Measurements from ENCODE around the gene SEMA4F. TPM values are rescaled to one million over a fixed set of nuclear protein-coding genes. Genes with fewer than 3 reads are reported as not detected.

The SEMA4F gene
- total RNA-seq, 2 experiments from 2014 or later = 5.8 to 6.4 TPM

DNA sequence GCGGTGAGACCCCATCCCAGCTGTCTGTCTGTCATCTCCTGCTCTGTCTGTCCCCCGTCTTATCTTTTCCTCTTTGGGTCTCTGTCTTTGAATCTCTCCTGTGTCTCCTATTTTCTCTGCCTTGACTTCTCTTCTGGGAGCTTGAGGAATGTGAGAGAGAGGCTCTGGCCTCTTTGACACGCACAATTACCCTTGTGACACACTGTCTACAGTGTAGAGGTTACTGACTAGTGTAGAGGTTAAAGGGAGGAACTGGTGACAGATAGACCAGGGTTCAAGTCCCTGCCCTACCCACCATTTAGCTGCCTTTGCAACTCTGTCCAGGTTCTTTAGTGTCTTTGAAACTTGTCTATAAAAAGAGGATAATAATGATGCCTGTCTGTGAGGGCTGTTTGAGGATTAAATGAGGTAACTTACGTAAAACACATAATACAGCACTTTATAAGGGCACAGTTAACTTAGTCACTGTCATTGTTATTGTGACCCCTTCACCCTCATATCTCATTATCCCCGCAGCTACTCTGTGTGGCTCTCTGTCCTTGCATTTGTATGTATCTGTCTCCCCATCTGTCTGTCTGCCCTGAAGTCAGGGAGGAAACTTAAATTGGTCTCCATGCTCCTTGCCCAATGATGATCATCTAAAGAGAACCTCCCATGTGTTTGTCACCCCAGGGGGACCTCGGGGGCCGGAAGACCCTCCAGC is 19.9 kb downstream of the SEMA4F start:
- CTCF ChIA-PET = no interaction called here
- Mint-ChIP-seq H3K36me3 (ENCODE audit: low read depth) (no peaks in the 10 kb centered on the region), H3K4me1 (ENCODE audit: low read depth) (no peaks in the 10 kb centered on the region)

GRCh38 chr2:74675090-74675489 is 21.0 kb downstream of the SEMA4F start:
- Mint-ChIP-seq H3K4me3 (no peak overlapping the region), H3K4me1 (ENCODE audit: low read depth) (no peaks in the 10 kb centered on the region), H3K9me3 (ENCODE audit: insufficient read depth) (no peaks in the 10 kb centered on the region), H3K27me3 (ENCODE audit: low read depth) (no peaks in the 10 kb centered on the region), H3K36me3 (ENCODE audit: low read depth) (no peaks in the 10 kb centered on the region), H3K27ac (no peak overlapping the region)
- ChIA-PET CTCF (no interaction called here), POLR2A (no interaction called here)
- no peak for DNase-seq
- ATAC-seq = no peak

More for the DNA sequence above, 19.9 kb downstream of the SEMA4F start:
- POLR2A ChIA-PET = no interaction called here
- Mint-ChIP-seq H3K27me3 (ENCODE audit: low read depth) (no peaks in the 10 kb centered on the region), H3K9me3 (ENCODE audit: insufficient read depth) (no peaks in the 10 kb centered on the region), H3K4me3 (no peak overlapping the region), H3K27ac (no peak overlapping the region)
- no peak for DNase-seq
- ATAC-seq = no peak

DNA sequence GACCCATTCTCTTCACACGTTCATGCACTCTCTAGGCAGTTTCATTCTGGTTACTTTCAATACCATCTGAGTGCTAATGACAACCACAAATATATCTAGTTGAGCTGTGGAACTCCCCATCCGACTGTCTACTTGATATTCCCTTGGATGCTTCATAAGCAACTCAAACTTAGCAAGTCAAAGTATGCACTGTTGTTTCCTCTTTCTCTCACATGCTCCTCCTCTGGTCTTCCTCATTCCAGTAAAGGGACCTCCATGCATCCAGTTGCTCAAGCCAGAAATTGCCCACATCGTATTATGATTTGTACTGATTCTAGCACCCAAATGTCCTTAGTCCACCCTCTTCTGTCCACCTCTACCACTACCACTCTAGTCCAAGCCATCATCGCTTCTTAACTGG is 22.3 kb downstream of the SEMA4F start:
- H3K36me3 Mint-ChIP-seq (ENCODE audit: low read depth) = no peaks in the 10 kb centered on the region
- CTCF ChIA-PET = no interaction called here

GRCh38 chr2:74679615-74680014 is 25.6 kb downstream of the SEMA4F start:
- H3K27ac Mint-ChIP-seq = no peak overlapping the region
- ATAC-seq = no peak
- H3K9me3 Mint-ChIP-seq (ENCODE audit: insufficient read depth) = no peaks in the 10 kb centered on the region
- H3K4me1 Mint-ChIP-seq (ENCODE audit: low read depth) = no peaks in the 10 kb centered on the region
- ChIA-PET POLR2A (interaction anchor here (1.0 kb wide), 1 partner anchor 32 kb away, joined by 3 read pairs; the partner anchor contains the start of gene M1AP), CTCF (no interaction called here)
- no peaks in the 10 kb centered on the region for H3K27me3 Mint-ChIP-seq (ENCODE audit: low read depth)
- no peak for DNase-seq
- H3K36me3 Mint-ChIP-seq (ENCODE audit: low read depth) = no peaks in the 10 kb centered on the region
- H3K4me3 Mint-ChIP-seq = no peak overlapping the region

More for the DNA sequence above, 22.3 kb downstream of the SEMA4F start:
- H3K27ac Mint-ChIP-seq = no peak overlapping the region
- ATAC-seq (no peak), DNase-seq (no peak)
- no peaks in the 10 kb centered on the region for H3K27me3 Mint-ChIP-seq (ENCODE audit: low read depth)
- POLR2A ChIA-PET = no interaction called here
- no peaks in the 10 kb centered on the region for H3K4me1 Mint-ChIP-seq (ENCODE audit: low read depth)
- no peaks in the 10 kb centered on the region for H3K9me3 Mint-ChIP-seq (ENCODE audit: insufficient read depth)
- H3K4me3 Mint-ChIP-seq = no peak overlapping the region

DNA sequence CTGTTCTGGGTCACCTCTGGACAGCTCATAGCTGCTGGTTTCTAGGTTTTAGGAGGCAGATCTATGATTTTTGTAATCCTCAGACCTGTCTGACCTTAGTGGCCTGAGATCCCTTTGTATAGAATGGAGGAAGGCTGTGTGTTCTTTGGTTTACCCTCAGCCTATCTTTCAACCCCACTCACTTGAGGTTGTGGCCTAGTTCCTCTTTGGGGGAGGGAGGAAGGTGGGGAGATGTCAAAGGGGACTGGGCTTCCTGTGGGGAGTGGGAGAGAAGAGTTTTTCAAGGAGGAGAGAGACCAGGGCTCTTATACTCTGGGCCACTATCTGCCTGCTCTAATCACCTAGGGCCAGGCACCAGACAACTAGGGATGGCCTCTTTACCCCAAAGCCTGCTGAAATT is 28.5 kb downstream of the SEMA4F start:
- ChIA-PET POLR2A (no interaction called here), CTCF (no interaction called here)
- Mint-ChIP-seq H3K36me3 (ENCODE audit: low read depth) (no peaks in the 10 kb centered on the region), H3K27me3 (ENCODE audit: low read depth) (no peaks in the 10 kb centered on the region), H3K27ac (no peak overlapping the region), H3K4me1 (ENCODE audit: low read depth) (no peaks in the 10 kb centered on the region), H3K4me3 (no peak overlapping the region), H3K9me3 (ENCODE audit: insufficient read depth) (no peaks in the 10 kb centered on the region)
- no peak for DNase-seq
- ATAC-seq = no peak

GRCh38 chr2:74685408-74685807 is 31.4 kb downstream of the SEMA4F start:
- ATAC-seq (no peak), DNase-seq (no peak)
- CTCF ChIA-PET = no interaction called here
- H3K4me1 Mint-ChIP-seq (ENCODE audit: low read depth) = no peaks in the 10 kb centered on the region
- POLR2A ChIA-PET = no interaction called here
- no peaks in the 10 kb centered on the region for H3K36me3 Mint-ChIP-seq (ENCODE audit: low read depth)
- no peaks in the 10 kb centered on the region for H3K9me3 Mint-ChIP-seq (ENCODE audit: insufficient read depth)
- no peak overlapping the region for H3K4me3 Mint-ChIP-seq
- H3K27me3 Mint-ChIP-seq (ENCODE audit: low read depth) = peaks cover 3% of the 10 kb centered on the region
- no peak overlapping the region for H3K27ac Mint-ChIP-seq

- Mint-ChIP-seq H3K4me3 (no peak overlapping the region), H3K36me3 (ENCODE audit: low read depth) (no peaks in the 10 kb centered on the region)
- ATAC-seq = no peak
These were observed 34.8 kb downstream of the SEMA4F start for GRCh38 chr2:74688881-74689280.

DNA sequence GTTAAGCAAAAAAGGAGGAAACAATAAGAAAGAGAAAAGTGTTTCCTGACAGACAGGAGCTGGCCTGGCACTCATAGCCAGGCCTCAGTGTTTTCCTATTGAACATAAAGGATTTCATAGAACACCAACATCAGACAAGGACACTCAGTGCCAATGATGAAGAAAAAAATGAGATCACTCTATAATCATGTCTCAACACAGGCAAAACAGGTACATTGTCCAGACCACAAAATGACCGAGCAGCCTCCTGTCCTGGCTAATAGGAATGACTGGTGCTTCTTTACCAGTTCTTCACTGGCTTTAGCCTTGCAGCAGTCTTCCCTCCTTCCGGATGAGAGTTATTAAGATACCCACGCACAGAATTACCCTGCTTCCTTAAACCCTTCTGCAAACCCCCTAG is 35.6 kb downstream of the SEMA4F start:
- ATAC-seq = no peak
- peaks cover 8% of the 10 kb centered on the region for H3K27me3 Mint-ChIP-seq (ENCODE audit: low read depth)

More at GRCh38 chr2:74688881-74689280, 34.8 kb downstream of the SEMA4F start:
- no peak overlapping the region for H3K27ac Mint-ChIP-seq
- ChIA-PET POLR2A (no interaction called here), CTCF (interaction anchor here (0.6 to 1.8 kb wide), 6 partner anchors 12 to 939 kb away, joined by 3 to 5 read pairs (median 3); no protein-coding TSS in a partner anchor)
- no peaks in the 10 kb centered on the region for H3K4me1 Mint-ChIP-seq (ENCODE audit: low read depth)
- DNase-seq = no peak
- peaks cover 8% of the 10 kb centered on the region for H3K27me3 Mint-ChIP-seq (ENCODE audit: low read depth)
- H3K9me3 Mint-ChIP-seq (ENCODE audit: insufficient read depth) = no peaks in the 10 kb centered on the region

DNA sequence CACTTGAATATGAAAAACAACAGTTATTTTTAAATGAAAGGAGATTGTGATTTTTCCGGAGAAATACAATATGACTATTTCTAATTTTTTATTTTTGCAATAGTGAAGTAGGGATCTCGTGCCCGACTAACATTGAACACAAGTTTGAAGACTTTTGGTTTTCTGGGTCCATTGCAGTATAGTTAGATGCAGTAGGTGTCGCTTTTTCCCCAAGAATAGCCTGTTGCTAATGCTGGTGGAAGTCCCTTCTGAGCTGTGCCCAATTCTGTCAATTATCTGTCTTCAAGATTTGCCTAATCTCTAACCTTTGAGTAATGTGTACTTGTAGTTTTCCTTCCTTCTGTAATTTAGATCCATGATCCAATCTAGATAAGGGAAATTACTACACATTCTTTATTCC is 36.5 kb downstream of the SEMA4F start:
- POLR2A ChIA-PET = no interaction called here
- DNase-seq = peak; percentile 50

More for the DNA sequence above, 35.6 kb downstream of the SEMA4F start:
- no peaks in the 10 kb centered on the region for H3K9me3 Mint-ChIP-seq (ENCODE audit: insufficient read depth)
- POLR2A ChIA-PET = no interaction called here
- H3K36me3 Mint-ChIP-seq (ENCODE audit: low read depth) = no peaks in the 10 kb centered on the region
- H3K4me1 Mint-ChIP-seq (ENCODE audit: low read depth) = no peaks in the 10 kb centered on the region
- CTCF ChIA-PET = interaction anchor here (1.1 kb wide), 1 partner anchor 11 kb away, joined by 3 read pairs; no protein-coding TSS in a partner anchor
- H3K4me3 Mint-ChIP-seq = no peak overlapping the region
- no peak for DNase-seq
- H3K27ac Mint-ChIP-seq = no peak overlapping the region

DNA sequence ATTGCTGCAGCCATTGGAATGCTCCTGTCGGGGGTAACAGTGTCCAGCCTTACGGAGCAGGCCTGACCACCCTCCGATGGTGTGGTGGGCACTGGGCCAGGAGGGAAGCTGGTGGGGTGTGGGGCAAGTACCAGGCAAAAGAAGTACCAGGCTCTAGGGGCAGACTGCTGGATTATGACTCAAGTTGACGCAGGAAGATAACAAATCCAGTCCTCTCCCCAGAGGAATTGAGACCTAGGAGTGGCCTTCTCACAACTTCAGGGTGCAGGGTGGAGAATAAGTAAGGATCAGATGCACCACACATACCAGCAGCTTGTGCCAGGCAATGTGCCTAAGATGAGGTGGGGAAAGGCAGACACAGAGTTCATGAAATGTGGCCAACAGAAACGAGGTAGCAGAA is 37.9 kb downstream of the SEMA4F start:
- no peak overlapping the region for H3K4me3 Mint-ChIP-seq
- H3K4me1 Mint-ChIP-seq (ENCODE audit: low read depth) = no peaks in the 10 kb centered on the region
- ChIA-PET POLR2A (no interaction called here), CTCF (interaction anchor here (1.1 to 2.6 kb wide), 5 partner anchors 75 to 195 kb away, joined by 3 to 13 read pairs (median 6); no protein-coding TSS in a partner anchor)
- H3K27ac Mint-ChIP-seq = no peak overlapping the region
- DNase-seq = no peak
- no peak for ATAC-seq
- H3K9me3 Mint-ChIP-seq (ENCODE audit: insufficient read depth) = no peaks in the 10 kb centered on the region
- peaks cover 11% of the 10 kb centered on the region for H3K27me3 Mint-ChIP-seq (ENCODE audit: low read depth)
- no peaks in the 10 kb centered on the region for H3K36me3 Mint-ChIP-seq (ENCODE audit: low read depth)

More for the DNA sequence above, 36.5 kb downstream of the SEMA4F start:
- Mint-ChIP-seq H3K27ac (no peak overlapping the region), H3K27me3 (ENCODE audit: low read depth) (peaks cover 11% of the 10 kb centered on the region), H3K36me3 (ENCODE audit: low read depth) (no peaks in the 10 kb centered on the region), H3K4me1 (ENCODE audit: low read depth) (no peaks in the 10 kb centered on the region), H3K4me3 (no peak overlapping the region), H3K9me3 (ENCODE audit: insufficient read depth) (no peaks in the 10 kb centered on the region)
- peak; percentile 61 for ATAC-seq
- CTCF ChIA-PET = interaction anchor here (0.6 to 2.6 kb wide), 9 partner anchors 9 to 197 kb away, joined by 3 to 18 read pairs (median 6); no protein-coding TSS in a partner anchor

DNA sequence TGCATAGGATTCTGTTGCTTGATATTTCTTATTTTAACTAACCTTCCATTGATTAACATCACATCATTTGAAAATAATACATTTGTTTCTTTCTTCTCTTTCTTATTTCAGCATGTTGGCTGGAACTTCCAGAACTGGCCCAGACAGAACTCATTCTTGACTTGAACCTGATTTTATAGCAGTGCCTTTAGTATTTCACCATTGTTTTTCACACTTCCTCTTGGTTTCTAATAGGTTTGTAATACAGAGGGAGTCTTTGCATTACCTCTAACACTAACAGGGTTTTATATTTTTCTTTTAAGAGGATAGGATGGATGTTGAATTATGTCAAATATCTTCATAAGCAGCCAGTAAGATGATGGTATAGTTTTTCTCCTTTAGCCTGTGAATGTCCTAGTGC is 39.2 kb downstream of the SEMA4F start:
- Mint-ChIP-seq H3K27ac (no peak overlapping the region), H3K27me3 (ENCODE audit: low read depth) (peaks cover 14% of the 10 kb centered on the region), H3K36me3 (ENCODE audit: low read depth) (no peaks in the 10 kb centered on the region), H3K4me1 (ENCODE audit: low read depth) (no peaks in the 10 kb centered on the region), H3K9me3 (ENCODE audit: insufficient read depth) (no peaks in the 10 kb centered on the region), H3K4me3 (no peak overlapping the region)
- DNase-seq (no peak), ATAC-seq (no peak)
- CTCF ChIA-PET = interaction anchor here (1.1 kb wide), 1 partner anchor 183 kb away, joined by 3 read pairs; no protein-coding TSS in a partner anchor
- POLR2A ChIA-PET = no interaction called here

DNA sequence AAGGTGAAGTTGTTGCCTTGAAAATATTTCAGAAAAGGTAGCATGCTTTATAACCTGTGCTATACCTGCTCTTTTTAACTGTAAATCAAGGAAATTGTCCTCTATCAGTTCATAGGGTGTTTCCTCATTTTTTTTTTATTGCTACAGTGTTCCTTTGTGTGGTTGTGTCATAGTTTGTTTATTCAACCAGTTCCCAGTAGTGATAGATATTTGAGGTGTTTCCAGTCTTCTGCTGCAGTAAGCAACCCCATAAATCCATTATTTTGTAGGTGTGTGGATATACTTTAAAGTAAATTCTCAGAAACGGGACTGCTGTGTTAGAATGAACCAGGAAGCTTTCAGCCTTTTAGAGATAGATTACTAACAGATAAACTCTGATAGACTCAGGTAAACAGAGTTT is 39.6 kb downstream of the SEMA4F start:
- Mint-ChIP-seq H3K9me3 (ENCODE audit: insufficient read depth) (no peaks in the 10 kb centered on the region), H3K4me3 (no peak overlapping the region), H3K4me1 (ENCODE audit: low read depth) (no peaks in the 10 kb centered on the region), H3K27me3 (ENCODE audit: low read depth) (peaks cover 16% of the 10 kb centered on the region), H3K36me3 (ENCODE audit: low read depth) (no peaks in the 10 kb centered on the region), H3K27ac (no peak overlapping the region)
- CTCF ChIA-PET = no interaction called here
- POLR2A ChIA-PET = no interaction called here
- ATAC-seq (no peak), DNase-seq (no peak)

All from activated CD8-positive, alpha-beta T cell treated with anti-CD3 and anti-CD28 coated beads, Interleukin-2, amount 10 ng/mL, durations not matched to agents 7 days and 5 days (primary cell).